Loucy (cell line): ENCODE measurements around the gene CUL1.
A peak's percentile ranks its signal among the peaks of the same experiment; 100 is the strongest.

Source experiments
- CTCF ChIP-seq: fragments of 200-600 bp; sonication (generic); conservative IDR thresholded peaks from 2 replicates; pipeline ENCODE4 v1.5.1; 2014; ENCODE audit warnings: mild to moderate bottlenecking, antibody characterized with exemption, low read length
- EZH2phosphoT487 ChIP-seq: fragments of 200-600 bp; IDR thresholded peaks from 2 replicates; pipeline ENCODE4 v1.6.1; 2018; ENCODE audit warnings: antibody characterized with exemption, mild to moderate bottlenecking, moderate library complexity, borderline replicate concordance

GRCh38 chr7:148747274-148747673, 48.6 kb downstream of the CUL1 start:
- TF ChIP-seq CTCF (peak; percentile 42), EZH2phosphoT487 (no peak)
